Islet of Langerhans (tissue), 1 donor: Measurements from ENCODE around the gene NCAPD3.
A peak's percentile ranks its signal among the peaks of the same experiment; 100 is the strongest.

Source experiments
- FAIRE-seq: peaks from one replicate; lab custom pipeline; 2011; peaks lifted over from hg19 to GRCh38; lab: Jason Lieb, UNC

The NCAPD3 gene

DNA sequence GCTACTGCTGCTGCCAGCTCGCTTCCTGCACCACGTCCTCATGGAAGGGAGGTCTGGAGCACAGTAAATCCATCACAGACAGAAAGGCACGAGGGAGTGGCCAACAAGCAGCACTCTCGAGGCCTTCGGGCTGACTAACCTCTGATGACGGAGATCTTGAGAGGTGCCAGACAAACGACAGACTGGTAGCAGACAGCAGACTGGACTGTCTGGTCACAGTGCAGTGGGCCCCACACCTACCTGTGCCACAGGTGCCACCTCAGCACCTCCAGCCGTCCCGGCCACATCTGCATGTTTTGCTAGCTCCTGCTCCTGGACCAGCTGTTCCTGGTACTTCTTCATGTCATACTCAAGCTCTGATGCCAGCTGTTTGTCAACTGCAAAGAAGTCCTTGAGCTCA is 64.1 kb downstream of the NCAPD3 start:
- FAIRE-seq = no peak

- FAIRE-seq = no peak
Measured at GRCh38 chr11:134158023-134158422, 65.7 kb downstream of the NCAPD3 start.

DNA sequence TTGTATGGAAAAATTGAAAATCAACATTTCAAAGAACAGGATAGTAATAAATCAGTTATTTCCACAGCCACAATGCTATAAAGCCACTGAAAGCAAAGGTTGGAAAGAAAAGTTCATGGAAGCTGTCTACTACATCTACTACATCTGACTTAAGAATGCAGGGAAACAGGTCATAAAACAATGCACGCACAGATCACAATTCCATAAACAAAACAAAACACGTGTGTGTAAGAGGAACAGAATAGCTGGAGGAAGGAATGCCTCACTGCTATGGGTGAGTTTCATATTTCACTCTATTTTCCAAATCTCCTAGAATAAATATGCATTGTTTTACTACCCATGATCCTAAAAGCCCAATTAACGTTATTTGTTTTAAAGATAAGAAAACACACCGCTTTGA is 66.3 kb downstream of the NCAPD3 start:
- FAIRE-seq = no peak

DNA sequence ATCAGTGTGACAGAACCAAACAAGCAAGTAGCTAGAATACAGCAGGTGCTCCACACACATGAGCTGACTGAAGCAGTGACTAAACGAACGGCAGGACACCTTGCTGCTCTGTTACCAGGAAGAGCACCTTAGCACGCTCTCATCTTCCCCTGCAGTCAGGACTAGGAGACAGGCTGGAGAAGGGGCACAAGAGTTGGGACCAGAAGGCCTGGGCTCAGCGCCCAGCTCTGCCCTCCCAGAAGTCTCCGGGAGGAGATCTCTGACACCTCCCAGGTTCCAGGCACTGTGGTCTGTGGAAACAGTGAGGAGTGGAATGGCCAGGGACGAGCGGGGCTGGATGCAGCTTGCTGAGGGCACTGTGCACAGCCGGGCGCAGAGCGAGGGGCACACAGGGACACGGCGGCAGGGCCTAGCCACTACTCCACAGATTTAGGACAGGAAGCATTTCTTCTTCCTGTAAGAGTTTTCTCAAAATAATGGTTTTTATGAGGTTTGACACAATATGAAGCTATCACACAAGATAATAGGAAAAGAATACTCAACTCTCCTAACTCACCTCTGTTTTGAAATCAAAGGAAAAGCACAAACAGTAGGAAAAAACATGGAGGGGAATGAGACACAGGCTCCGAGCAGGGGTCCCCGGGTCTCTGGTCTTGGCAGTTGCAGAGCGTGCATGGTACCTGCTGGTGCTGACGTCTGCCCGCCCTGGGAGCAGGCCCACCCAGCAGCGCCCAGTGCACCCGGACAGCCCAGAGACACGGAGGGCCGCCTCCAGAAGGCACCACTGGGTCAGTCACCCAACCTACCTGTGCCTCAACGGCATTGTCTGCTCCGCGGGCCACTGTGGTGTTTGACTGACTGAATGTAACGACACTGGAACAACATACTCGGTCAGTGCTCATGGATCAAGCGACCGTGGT is 67.6 kb downstream of the NCAPD3 start:
- no peak for FAIRE-seq

DNA sequence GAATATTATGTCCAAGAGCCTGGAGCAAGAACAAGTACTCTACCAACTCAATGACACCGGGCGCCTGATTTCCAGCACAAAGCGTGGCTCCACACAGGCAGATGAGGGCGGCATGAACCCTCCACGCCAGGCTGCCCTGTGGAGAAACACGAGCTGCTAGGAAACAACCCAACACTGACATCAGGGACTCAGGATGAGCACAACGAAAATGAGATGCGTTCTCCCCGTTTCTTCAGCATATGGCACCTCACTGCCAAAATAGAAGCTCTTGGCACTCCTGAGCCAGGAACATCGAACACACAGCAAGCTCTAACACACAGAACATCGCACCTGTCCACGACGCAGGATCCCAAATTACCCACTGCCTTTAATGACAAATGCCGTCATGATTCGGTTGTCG is 68.3 kb downstream of the NCAPD3 start:
- FAIRE-seq = no peak

- FAIRE-seq = no peak
Measured at GRCh38 chr11:134154441-134154840, 69.3 kb downstream of the NCAPD3 start.

DNA sequence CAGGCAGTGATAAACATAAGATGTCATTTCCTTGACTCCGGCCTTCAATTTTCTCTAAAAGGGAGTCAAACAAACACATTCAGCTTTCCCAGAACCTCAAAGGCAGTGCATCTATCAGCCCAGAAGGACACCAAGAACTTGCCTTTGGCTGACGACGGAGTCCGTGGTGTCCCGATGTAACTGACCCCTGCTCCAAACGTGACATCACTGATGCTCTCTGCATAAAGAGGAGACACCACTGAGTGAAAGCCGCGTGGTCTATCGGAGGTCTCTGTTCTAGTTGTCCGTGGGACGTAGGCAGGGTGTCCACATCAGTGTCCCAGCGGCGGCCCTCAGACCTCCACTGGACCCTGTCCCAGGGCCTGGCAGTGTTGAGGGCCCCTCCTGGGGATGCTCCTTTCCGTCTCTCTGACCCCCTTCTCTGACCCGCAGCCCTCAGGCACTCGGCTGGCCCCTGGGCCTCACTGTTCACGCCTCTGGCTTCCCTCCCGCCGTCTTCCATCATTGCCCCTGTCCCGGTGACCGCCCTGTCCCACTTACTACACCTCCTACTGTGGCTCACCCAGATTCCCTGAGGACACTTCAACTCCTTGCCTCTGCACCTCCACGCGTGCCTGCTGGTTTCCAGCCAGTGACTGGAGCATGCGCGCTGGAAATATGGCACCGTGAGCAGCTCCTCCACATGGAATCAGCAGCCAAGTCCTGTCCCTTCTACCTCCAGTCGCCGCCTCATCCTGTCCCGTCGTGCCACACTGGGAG is 70.4 kb downstream of the NCAPD3 start:
- FAIRE-seq = no peak

DNA sequence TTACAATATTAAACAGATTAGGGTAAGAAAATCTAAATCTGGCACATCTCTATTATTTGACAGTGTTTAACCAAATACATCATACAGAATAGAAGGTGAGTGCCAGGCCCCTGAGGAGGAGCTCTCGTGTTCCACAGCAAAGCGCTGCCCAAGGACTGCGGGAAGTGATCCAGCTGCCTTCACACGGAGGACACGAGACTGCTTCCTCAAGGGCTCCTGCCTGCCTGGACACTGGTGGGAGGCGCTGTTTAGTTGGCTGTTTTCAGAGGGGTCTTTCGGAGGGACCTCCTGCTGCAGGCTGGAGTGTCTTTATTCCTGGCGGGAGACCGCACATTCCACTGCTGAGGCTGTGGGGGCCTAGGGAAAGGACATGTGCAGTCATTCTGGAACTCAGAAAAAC is 71.1 kb downstream of the NCAPD3 start:
- no peak for FAIRE-seq

DNA sequence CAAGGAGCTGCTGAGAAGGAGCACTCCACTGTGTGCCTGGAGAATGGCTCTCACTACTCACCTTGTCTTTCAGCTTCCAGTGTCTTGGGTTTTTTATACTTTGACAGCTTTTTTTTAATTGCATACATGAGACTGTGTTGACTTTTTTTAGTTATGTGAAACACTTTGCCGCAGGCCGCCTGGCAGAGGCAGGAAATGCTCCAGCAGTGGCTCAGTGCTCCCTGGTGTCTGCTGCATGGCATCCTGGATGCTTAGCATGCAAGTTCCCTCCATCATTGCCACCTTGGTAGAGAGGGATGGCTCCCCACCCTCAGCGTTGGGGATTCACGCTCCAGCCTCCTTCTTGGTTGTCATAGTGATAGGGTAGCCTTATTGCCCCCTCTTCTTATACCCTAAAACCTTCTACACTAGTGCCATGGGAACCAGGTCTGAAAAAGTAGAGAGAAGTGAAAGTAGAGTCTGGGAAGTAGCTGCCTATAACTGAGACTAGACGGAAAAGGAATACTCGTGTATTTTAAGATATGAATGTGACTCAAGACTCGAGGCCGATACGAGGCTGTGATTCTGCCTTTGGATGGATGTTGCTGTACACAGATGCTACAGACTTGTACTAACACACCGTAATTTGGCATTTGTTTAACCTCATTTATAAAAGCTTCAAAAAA is 72.6 kb downstream of the NCAPD3 start:
- FAIRE-seq = no peak

- FAIRE-seq = no peak
Measured at GRCh38 chr11:134150195-134150903, 73.4 kb downstream of the NCAPD3 start.

DNA sequence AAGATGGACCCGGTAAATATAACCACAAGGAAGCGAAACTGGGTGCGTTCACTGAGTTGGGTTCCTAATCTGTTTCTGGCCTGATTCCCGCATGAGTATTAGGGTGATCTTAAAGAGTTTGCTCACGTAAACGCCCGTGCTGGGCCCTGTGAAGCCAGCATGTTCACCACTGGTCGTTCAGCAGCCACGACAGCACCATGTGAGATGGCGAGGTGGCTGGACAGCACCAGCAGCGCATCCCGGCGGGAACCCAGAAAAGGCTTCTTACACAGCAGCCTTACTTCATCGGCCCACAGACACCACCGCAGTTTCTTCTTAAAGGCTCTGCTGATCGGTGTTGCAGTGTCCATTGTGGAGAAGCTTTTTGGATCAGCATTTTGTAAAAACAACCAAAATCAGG is 74.4 kb downstream of the NCAPD3 start:
- no peak for FAIRE-seq

DNA sequence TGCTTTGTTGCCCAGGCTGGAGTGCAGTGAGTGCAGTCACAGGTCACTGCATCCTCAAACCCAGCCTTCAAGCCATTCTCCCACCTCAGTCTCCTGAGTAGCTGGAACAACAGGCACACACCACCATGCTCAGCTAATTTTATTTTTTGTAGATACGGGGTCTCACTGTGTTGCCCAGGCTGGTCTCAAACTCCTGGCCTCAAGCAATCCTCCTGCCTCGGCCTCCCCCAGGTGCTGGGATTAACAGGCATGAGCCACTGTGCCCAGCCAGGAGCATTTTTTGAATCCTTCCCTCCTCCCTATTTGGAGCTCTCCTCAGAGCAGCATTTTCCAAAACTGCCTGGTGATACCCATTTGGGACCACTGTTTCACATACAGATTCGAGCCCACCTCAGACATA is 77.2 kb downstream of the NCAPD3 start:
- FAIRE-seq = no peak

- no peak for FAIRE-seq
Measured at GRCh38 chr11:134145715-134146114, 78.1 kb downstream of the NCAPD3 start.

GRCh38 chr11:134144744-134145143 is 79.0 kb downstream of the NCAPD3 start:
- no peak for FAIRE-seq

- no peak for FAIRE-seq
Measured at GRCh38 chr11:134143801-134144200, 80.0 kb downstream of the NCAPD3 start.

DNA sequence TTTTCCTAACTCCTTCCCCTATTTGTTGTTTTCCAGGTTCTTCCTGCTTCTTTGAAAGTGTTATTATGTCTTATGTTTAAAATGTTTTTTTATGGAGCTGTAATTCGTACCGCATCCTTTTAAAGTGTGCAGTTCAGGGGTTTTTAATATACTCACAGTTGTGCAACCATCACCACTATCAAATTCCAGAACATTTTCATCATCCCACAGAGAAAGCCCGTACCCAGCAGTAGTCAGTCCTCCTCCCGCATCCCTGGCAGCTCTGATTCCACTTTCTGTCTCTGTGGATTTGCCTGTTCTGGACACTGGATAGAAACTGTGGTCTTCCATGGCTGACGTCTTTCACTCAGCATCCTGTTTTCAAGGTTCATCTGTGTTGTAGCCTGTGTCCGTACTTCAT is 81.2 kb downstream of the NCAPD3 start:
- no peak for FAIRE-seq

GRCh38 chr11:134140961-134141490 is 82.7 kb downstream of the NCAPD3 start:
- no peak for FAIRE-seq

GRCh38 chr11:134139873-134140331 is 83.9 kb downstream of the NCAPD3 start:
- peak; percentile 72 for FAIRE-seq

DNA sequence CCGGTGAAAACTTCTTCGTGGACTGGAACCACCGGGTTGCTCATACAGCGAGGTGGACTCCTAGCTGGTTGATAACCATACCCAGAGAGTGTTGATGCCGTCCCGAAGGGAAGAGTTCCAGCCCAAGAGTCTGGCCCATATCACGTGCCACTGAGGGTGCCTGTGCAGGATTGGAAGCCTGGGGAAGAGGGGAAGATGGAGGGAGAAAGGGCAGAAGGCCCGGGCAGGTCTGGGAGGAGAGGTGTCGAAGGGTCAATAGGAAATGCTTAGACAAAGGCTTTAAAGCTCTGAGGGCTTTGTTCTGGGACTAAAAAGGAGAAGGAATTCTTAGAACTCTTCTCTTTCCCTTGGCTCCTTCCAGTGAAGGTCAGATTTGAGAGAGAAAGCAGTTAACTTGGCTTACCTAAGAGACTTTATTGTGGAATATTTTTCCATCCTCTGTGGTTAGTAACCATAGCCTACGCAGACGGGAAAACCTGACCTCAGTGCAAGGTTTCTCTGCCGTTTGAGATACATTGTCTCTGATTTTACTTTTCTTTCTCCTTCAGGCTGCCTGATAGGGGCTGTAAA is 84.4 kb downstream of the NCAPD3 start:
- FAIRE-seq = no peak

DNA sequence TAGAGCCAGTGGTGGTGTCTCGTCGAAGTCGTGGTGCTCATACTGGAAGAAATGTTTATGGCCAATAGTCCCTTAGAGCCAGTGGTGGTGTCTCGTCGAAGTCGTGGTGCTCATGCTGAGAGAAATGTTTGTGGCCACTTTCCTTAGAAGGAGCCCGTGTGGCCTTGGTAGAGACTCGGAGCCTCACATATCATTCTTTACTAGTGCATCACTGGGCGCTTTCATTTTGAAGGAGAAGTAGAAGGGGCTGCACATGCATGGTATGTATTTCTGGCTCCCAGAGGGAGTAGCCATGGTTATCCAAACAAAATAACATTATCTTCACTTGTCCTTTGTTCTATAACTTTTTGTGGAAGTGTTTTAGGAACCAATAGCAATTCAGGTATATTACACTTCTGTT is 85.4 kb downstream of the NCAPD3 start:
- no peak for FAIRE-seq

GRCh38 chr11:134134167-134134566 is 89.6 kb downstream of the NCAPD3 start:
- no peak for FAIRE-seq

GRCh38 chr11:134132808-134133207 is 91.0 kb downstream of the NCAPD3 start:
- no peak for FAIRE-seq
